IPS-18a (cell line): Measurements from ENCODE around the gene CD96.

Experiments
- H3K27ac ChIP-seq: one replicate; pipeline ENCODE4 v1.5.1; 2013; ENCODE audit warnings: low read length
- H3K27me3 ChIP-seq: one replicate; pipeline ENCODE4 v1.6.1; 2013; ENCODE audit warnings: mild to moderate bottlenecking, low read length; ENCODE audit not compliant: control insufficient read depth, insufficient read depth
- H3K36me3 ChIP-seq: one replicate; pipeline ENCODE4 v1.6.1; 2013; ENCODE audit warnings: low read depth, low read length; ENCODE audit not compliant: control insufficient read depth
- H3K4me1 ChIP-seq: one replicate; pipeline ENCODE4 v1.6.1; 2013; ENCODE audit warnings: low read depth, low read length; ENCODE audit not compliant: control insufficient read depth
- H3K4me3 ChIP-seq: one replicate; pipeline ENCODE4 v1.5.1; 2013; ENCODE audit warnings: low read length
- H3K9ac ChIP-seq: one replicate; pipeline ENCODE4 v1.6.1; 2013; ENCODE audit warnings: mild to moderate bottlenecking, low read length, moderate library complexity
- H3K9me3 ChIP-seq: one replicate; pipeline ENCODE4 v1.6.1; 2013; ENCODE audit warnings: low read depth, low read length; ENCODE audit not compliant: control insufficient read depth

Gene CD96

GRCh38 chr3:111688190-111688800 is 146.3 kb downstream of the CD96 start:
- H3K9ac ChIP-seq = no peak overlapping the region
- H3K9me3 ChIP-seq = no peaks in the 10 kb centered on the region
- H3K27ac ChIP-seq = no peak overlapping the region
- H3K27me3 ChIP-seq = no peaks in the 10 kb centered on the region
- peaks cover 4% of the 10 kb centered on the region for H3K4me1 ChIP-seq
- no peaks in the 10 kb centered on the region for H3K36me3 ChIP-seq
- H3K4me3 ChIP-seq = no peak overlapping the region

GRCh38 chr3:111690242-111690641 is 148.2 kb downstream of the CD96 start:
- Histone ChIP-seq H3K27ac (no peak overlapping the region), H3K27me3 (no peaks in the 10 kb centered on the region), H3K4me1 (peaks cover 4% of the 10 kb centered on the region), H3K9ac (no peak overlapping the region), H3K4me3 (no peak overlapping the region), H3K9me3 (no peaks in the 10 kb centered on the region), H3K36me3 (no peaks in the 10 kb centered on the region)

GRCh38 chr3:111691293-111691909 is 149.4 kb downstream of the CD96 start:
- Histone ChIP-seq H3K4me1 (peaks cover 4% of the 10 kb centered on the region), H3K36me3 (no peaks in the 10 kb centered on the region), H3K9ac (no peak overlapping the region), H3K9me3 (no peaks in the 10 kb centered on the region), H3K27me3 (no peaks in the 10 kb centered on the region), H3K4me3 (no peak overlapping the region), H3K27ac (no peak overlapping the region)

- Histone ChIP-seq H3K27me3 (no peaks in the 10 kb centered on the region), H3K36me3 (no peaks in the 10 kb centered on the region), H3K27ac (no peak overlapping the region), H3K4me1 (peaks cover 2% of the 10 kb centered on the region), H3K9me3 (no peaks in the 10 kb centered on the region), H3K9ac (no peak overlapping the region), H3K4me3 (no peak overlapping the region)
Observed at GRCh38 chr3:111692593-111693552, 150.9 kb downstream of the CD96 start.

GRCh38 chr3:111694471-111694870 is 152.5 kb downstream of the CD96 start:
- H3K27me3 ChIP-seq = no peaks in the 10 kb centered on the region
- no peaks in the 10 kb centered on the region for H3K9me3 ChIP-seq
- H3K9ac ChIP-seq = no peak overlapping the region
- H3K36me3 ChIP-seq = no peaks in the 10 kb centered on the region
- no peaks in the 10 kb centered on the region for H3K4me1 ChIP-seq
- no peak overlapping the region for H3K4me3 ChIP-seq
- H3K27ac ChIP-seq = no peak overlapping the region

GRCh38 chr3:111695636-111696117 is 153.7 kb downstream of the CD96 start:
- Histone ChIP-seq H3K36me3 (no peaks in the 10 kb centered on the region), H3K4me1 (no peaks in the 10 kb centered on the region), H3K4me3 (no peak overlapping the region), H3K27ac (no peak overlapping the region), H3K9me3 (no peaks in the 10 kb centered on the region), H3K27me3 (no peaks in the 10 kb centered on the region), H3K9ac (no peak overlapping the region)

GRCh38 chr3:111700054-111700453 is 158.1 kb downstream of the CD96 start:
- no peak overlapping the region for H3K9ac ChIP-seq
- H3K4me1 ChIP-seq = no peaks in the 10 kb centered on the region

GRCh38 chr3:111701292-111701906 is 159.4 kb downstream of the CD96 start:
- Histone ChIP-seq H3K4me3 (no peak overlapping the region), H3K9me3 (no peaks in the 10 kb centered on the region), H3K36me3 (no peaks in the 10 kb centered on the region), H3K27me3 (no peaks in the 10 kb centered on the region), H3K4me1 (no peaks in the 10 kb centered on the region), H3K27ac (no peak overlapping the region), H3K9ac (no peak overlapping the region)

More at GRCh38 chr3:111700054-111700453, 158.1 kb downstream of the CD96 start:
- Histone ChIP-seq H3K27ac (no peak overlapping the region), H3K9me3 (no peaks in the 10 kb centered on the region), H3K27me3 (no peaks in the 10 kb centered on the region), H3K4me3 (no peak overlapping the region), H3K36me3 (no peaks in the 10 kb centered on the region)
